GM12891 (cell line): Measurements from ENCODE around the gene AP2S1.

Source experiments
- DNase-seq: peaks from one replicate; pipeline ENCODE4 v3.0.0; 2011; ENCODE audit warnings: low spot score; ENCODE audit not compliant: insufficient read length
- FAIRE-seq: peaks from 2 replicates; lab custom pipeline; 2011; peaks lifted over from hg19 to GRCh38; lab: Jason Lieb, UNC
- PAX5 ChIP-seq: IDR thresholded peaks from 2 replicates; pipeline ENCODE4 v1.6.1; 2011; ENCODE audit warnings: low read length, moderate library complexity, mild to moderate bottlenecking; ENCODE audit not compliant: insufficient read depth, severe bottlenecking
- POLR2A ChIP-seq: IDR thresholded peaks from 2 replicates; pipeline ENCODE4 v1.6.1; 2011; ENCODE audit warnings: low read depth, low read length, control low read depth
- POLR2AphosphoS5 ChIP-seq: IDR thresholded peaks from 2 replicates; pipeline ENCODE4 v1.6.1; 2011; ENCODE audit warnings: low read depth, low read length, control low read depth
- POU2F2 ChIP-seq: IDR thresholded peaks from 2 replicates; pipeline ENCODE4 v1.6.1; 2011; ENCODE audit warnings: low read depth, mild to moderate bottlenecking, control low read depth, low read length, moderate library complexity
- SPI1 ChIP-seq: IDR thresholded peaks from 2 replicates; pipeline ENCODE4 v1.6.1; 2011; ENCODE audit warnings: low read depth, low read length, control low read depth
- TAF1 ChIP-seq: IDR thresholded peaks from 2 replicates; pipeline ENCODE4 v1.6.1; 2011; ENCODE audit warnings: low read depth, low read length, control low read depth

The AP2S1 gene

GRCh38 chr19:46868025-46868802 is 17.6 kb upstream of the AP2S1 start:
- no peak for DNase-seq
- TF ChIP-seq PAX5, result no peak
- TF ChIP-seq POU2F2, result no peak
- TF ChIP-seq TAF1, result no peak
- no peak for TF ChIP-seq POLR2A
- TF ChIP-seq POLR2AphosphoS5, result no peak
- no peak for TF ChIP-seq SPI1
- FAIRE-seq, result no peak

GRCh38 chr19:46867170-46867569 is 16.5 kb upstream of the AP2S1 start:
- DNase-seq (no peak), FAIRE-seq (no peak)
- TF ChIP-seq POLR2A (no peak), PAX5 (no peak), SPI1 (no peak), POLR2AphosphoS5 (no peak), POU2F2 (no peak), TAF1 (no peak)

GRCh38 chr19:46866407-46867136 is 15.9 kb upstream of the AP2S1 start:
- TF ChIP-seq POLR2AphosphoS5, result no peak
- no peak for TF ChIP-seq POU2F2
- TF ChIP-seq TAF1, result no peak
- no peak for TF ChIP-seq SPI1
- no peak for TF ChIP-seq POLR2A
- TF ChIP-seq PAX5, result no peak
- FAIRE-seq (no peak), DNase-seq (no peak)

GRCh38 chr19:46863818-46864629 is 13.4 kb upstream of the AP2S1 start:
- TF ChIP-seq PAX5 (no peak), POLR2AphosphoS5 (no peak), POU2F2 (no peak), POLR2A (no peak), TAF1 (no peak), SPI1 (no peak)
- FAIRE-seq, result no peak
- DNase-seq, result no peak

GRCh38 chr19:46862974-46863632 is 12.5 kb upstream of the AP2S1 start:
- TF ChIP-seq POU2F2 (no peak), SPI1 (peak; percentile 83)
- DNase-seq (no peak), FAIRE-seq (no peak)

- no peak for FAIRE-seq
- no peak for DNase-seq
- TF ChIP-seq POLR2A, result no peak
- no peak for TF ChIP-seq POLR2AphosphoS5
- no peak for TF ChIP-seq PAX5
- TF ChIP-seq POU2F2, result no peak
- TF ChIP-seq SPI1, result no peak
- no peak for TF ChIP-seq TAF1
Observed at GRCh38 chr19:46862503-46862834, 11.8 kb upstream of the AP2S1 start.

GRCh38 chr19:46861691-46862502 is 11.3 kb upstream of the AP2S1 start:
- DNase-seq (no peak), FAIRE-seq (peak; percentile 38)
- no peak for TF ChIP-seq TAF1
- TF ChIP-seq POLR2AphosphoS5, result no peak
- no peak for TF ChIP-seq SPI1
- TF ChIP-seq POLR2A, result no peak
- TF ChIP-seq POU2F2, result no peak
- no peak for TF ChIP-seq PAX5

- no peak for FAIRE-seq
- TF ChIP-seq TAF1 (no peak), POLR2A (0 out of 2 replicates have a peak, but pooled peaks have one; percentile 18)
Observed at GRCh38 chr19:46860846-46861690, 10.4 kb upstream of the AP2S1 start, which contains the start of gene ARHGAP35. Gene ARHGAP35, plus strand, starts transcription at chr19:46860997. Its CDS starts 57,679 bp downstream, at chr19:46918676.

More at GRCh38 chr19:46860846-46861690, 10.4 kb upstream of the AP2S1 start, which contains the start of gene ARHGAP35:
- peak; percentile 84 for DNase-seq
